ENCODE data around the gene NPFF.

The NPFF gene

DNA sequence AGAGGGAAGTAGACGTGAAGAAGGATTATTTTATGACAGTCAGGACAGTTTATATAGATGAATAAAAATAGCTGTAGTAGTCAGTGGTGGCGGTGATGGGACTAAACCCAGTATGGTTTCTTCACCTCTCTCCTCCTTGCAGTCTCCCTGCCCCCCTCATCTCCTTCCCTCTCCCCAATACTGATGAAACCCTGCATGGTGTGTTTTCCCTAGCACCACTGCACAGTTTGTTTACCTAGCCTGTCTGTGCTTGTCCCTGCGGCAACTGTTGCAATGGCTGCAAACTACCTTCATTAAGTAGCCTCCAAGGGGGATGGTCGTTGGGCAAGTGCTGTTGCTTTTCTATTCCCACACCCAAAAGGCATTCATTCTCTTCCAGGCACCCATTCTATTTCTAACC is 40.6 kb downstream of the NPFF start:
- Histone ChIP-seq H3K4me1 (no peaks in the 10 kb centered on the region), H3K36me3 (replicated peaks) (peaks cover 98% of the 10 kb centered on the region), H3K27me3 (ENCODE audit: low read depth) (no peaks in the 10 kb centered on the region), H3K9me3 (no peaks in the 10 kb centered on the region), H3K4me3 (no peak overlapping the region)
- in situ Hi-C loops (cut with MboI; ENCODE audit: low sequenced_read_pairs), result no loop called here
- DNase-seq (ENCODE audit: low spot score in 2 of 2), result no peak

DNA sequence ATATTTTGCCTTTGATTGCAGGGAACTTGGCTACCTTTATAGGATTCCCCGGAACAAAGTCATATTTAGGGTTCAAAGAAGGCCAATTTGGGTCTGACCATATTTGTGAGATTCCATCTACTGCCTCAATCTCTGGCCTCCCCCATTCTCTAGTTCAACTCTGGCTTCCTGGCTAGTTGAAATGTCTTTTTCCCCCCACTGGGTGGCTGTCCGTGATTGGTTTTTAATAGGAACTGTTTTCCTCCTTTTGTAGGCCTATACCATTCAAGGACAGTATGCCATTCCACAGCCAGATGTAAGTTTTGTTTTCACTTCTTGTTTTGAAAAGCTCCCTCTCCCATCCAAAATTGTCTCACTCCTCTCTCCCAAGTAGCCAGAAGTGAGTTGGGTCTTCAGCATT is 41.6 kb downstream of the NPFF start:
- no peak for DNase-seq (ENCODE audit: low spot score in 2 of 2)
- Histone ChIP-seq H3K9me3 (no peaks in the 10 kb centered on the region), H3K4me3 (no peak overlapping the region), H3K27me3 (ENCODE audit: low read depth) (no peaks in the 10 kb centered on the region), H3K36me3 (replicated peaks) (peaks cover 100% of the 10 kb centered on the region), H3K4me1 (no peaks in the 10 kb centered on the region)
- in situ Hi-C loops (cut with MboI; ENCODE audit: low sequenced_read_pairs), result no loop called here

DNA sequence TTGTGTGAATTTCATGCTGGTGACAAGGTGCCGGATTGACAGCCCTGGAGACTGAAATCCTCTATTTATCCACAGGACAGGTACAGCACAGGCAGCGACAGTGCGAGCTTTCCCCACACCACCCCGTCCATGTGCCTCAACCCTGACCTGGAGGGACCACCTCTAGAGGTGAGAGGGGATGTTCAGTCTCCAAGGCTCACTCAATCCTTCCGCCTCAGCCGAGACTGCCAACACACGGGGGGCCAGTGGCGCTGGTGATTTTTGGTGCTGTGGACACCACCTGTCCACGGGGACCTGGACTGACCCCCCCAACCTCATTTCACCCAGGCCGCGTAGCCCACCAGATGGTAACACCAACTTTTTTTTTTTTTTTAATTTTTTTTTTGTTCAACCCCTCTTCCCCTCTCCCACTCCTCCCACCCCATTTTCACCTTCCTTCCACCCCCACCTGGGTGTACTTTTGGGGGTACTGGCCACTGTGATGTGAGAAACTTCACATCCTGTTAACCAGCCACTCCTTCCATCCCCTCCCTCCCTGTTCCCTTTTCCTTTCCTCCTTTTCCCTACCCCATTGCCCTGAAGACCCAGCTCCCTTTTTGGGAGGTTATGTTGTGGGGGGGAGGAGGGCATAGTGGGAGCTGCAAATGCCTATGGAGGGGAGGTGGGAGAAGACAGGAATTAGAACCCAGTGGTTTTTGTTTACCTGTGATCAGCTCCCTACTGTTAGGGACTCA is 42.4 kb downstream of the NPFF start:
- DNase-seq (ENCODE audit: low spot score in 2 of 2), result no peak
- H3K9me3 ChIP-seq, result no peaks in the 10 kb centered on the region
- peaks cover 100% of the 10 kb centered on the region for H3K36me3 ChIP-seq (replicated peaks)
- no peaks in the 10 kb centered on the region for H3K27me3 ChIP-seq (ENCODE audit: low read depth)
- in situ Hi-C loops (cut with MboI; ENCODE audit: low sequenced_read_pairs), result loop anchor here (5.0 kb wide), 1 partner anchor 433 kb away; no protein-coding TSS in a partner anchor
- H3K4me3 ChIP-seq, result no peak overlapping the region
- no peaks in the 10 kb centered on the region for H3K4me1 ChIP-seq

DNA sequence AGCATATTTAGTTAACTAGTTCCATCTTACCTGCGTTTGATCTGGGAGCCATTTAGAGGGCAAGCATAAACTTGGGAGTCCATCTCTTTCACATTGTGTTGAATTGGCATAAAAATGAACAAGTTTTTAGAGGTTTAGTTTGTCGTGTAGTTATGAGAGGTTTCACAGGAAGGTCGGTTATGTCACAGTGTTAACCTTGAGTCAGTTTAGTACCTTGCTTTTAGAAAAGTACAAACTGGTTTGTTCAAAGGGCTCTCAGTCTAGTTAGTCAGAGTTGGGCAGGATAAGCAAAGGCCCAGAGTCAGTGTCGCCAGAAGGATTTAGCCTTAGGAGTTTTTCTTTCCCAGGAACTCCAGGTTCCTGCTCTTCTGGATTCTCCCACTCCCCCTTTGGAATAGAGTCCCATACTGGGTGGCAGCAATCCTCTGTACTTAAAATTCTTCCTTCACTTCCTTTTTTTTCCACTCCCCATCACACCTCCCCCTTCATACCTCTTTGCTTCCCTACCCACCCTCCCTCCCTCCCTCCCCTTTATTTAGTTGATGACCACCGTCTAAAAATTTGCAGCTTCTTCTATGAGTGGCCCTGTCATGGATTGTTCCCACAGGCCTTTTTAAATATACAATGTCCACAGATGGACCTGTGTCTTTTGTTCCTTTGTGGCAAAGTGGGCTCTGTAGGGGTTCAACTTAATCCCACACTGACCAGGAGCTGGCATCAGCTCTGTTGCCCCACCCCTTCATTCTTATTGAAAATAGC is 43.3 kb downstream of the NPFF start:
- Histone ChIP-seq H3K9me3 (no peaks in the 10 kb centered on the region), H3K27me3 (ENCODE audit: low read depth) (no peaks in the 10 kb centered on the region), H3K4me3 (no peak overlapping the region), H3K36me3 (replicated peaks) (peaks cover 100% of the 10 kb centered on the region), H3K4me1 (no peaks in the 10 kb centered on the region)
- in situ Hi-C loops (cut with MboI; ENCODE audit: low sequenced_read_pairs), result loop anchor here (5.0 kb wide), 1 partner anchor 432 kb away; no protein-coding TSS in a partner anchor
- DNase-seq (ENCODE audit: low spot score in 2 of 2), result no peak

DNA sequence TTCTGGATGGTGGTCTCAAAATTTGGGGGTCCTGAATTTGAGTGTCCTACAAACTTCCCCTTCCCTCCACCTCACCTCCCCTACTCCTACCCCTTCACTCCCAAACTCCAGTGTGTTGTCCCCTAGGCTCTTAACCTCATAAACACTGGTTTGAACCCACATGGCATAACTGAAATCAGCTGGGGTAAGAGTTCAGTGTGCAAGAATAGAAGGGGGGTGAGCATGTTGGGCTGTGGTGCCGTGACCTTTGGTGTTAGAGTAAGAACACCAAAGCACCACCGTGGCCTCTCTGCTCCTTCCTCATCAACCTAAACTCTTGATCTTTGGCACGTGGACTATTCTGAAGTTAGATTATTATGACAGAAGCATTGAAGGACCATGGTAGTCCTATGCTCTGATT is 44.3 kb downstream of the NPFF start:
- no peaks in the 10 kb centered on the region for H3K27me3 ChIP-seq (ENCODE audit: low read depth)
- in situ Hi-C loops (cut with MboI; ENCODE audit: low sequenced_read_pairs), result loop anchor here (5.0 kb wide), 1 partner anchor 431 kb away; no protein-coding TSS in a partner anchor
- no peak overlapping the region for H3K4me3 ChIP-seq
- H3K4me1 ChIP-seq, result no peaks in the 10 kb centered on the region
- peaks cover 100% of the 10 kb centered on the region for H3K36me3 ChIP-seq (replicated peaks)
- H3K9me3 ChIP-seq, result no peaks in the 10 kb centered on the region
- no peak for DNase-seq (ENCODE audit: low spot score in 2 of 2)

DNA sequence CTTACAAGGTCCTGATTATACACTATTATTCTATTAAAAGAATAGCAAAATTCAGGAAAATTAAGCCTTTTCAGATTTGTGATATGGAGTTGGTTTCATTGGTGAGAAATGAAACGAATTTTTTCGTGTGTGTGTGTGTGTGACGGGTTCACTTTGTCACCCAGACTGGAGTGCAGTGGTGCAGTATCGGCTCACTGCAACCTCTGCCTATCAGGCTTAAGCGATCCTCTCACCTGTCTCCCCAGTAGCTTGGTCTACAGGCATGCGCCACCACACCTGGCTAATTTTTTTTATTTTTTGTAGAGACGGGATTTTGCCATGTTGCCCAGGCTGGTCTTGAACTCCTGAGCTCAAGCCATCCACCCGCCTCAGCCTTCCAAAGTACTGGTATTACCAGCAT is 45.7 kb downstream of the NPFF start:
- Histone ChIP-seq H3K4me3 (no peak overlapping the region), H3K4me1 (no peaks in the 10 kb centered on the region), H3K27me3 (ENCODE audit: low read depth) (no peaks in the 10 kb centered on the region), H3K36me3 (replicated peaks) (peaks cover 100% of the 10 kb centered on the region), H3K9me3 (no peaks in the 10 kb centered on the region)
- in situ Hi-C loops (cut with MboI; ENCODE audit: low sequenced_read_pairs), result loop anchor here (5.0 kb wide), 1 partner anchor 429 kb away; no protein-coding TSS in a partner anchor
- no peak for DNase-seq (ENCODE audit: low spot score in 2 of 2)

DNA sequence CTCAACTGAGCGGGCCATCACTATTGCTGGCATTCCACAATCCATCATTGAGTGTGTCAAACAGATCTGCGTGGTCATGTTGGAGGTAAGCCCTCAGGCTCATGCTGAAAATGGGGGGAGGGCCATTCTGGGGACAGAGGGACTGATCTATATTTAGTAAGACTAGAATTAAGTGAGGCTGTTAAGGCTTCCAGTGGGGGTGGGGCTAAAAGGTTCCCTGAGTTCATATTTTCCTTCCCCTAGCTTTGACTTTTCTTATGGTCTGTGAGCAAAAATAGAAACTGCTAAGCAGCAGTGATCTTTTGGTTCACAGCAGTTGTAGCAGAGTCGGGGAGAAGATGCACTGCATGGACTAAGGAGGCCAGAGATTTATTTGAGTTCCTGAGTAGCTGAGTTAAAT is 46.2 kb downstream of the NPFF start:
- Histone ChIP-seq H3K36me3 (replicated peaks) (peaks cover 100% of the 10 kb centered on the region), H3K4me1 (no peaks in the 10 kb centered on the region), H3K4me3 (no peak overlapping the region), H3K27me3 (ENCODE audit: low read depth) (no peaks in the 10 kb centered on the region), H3K9me3 (no peaks in the 10 kb centered on the region)
- in situ Hi-C loops (cut with MboI; ENCODE audit: low sequenced_read_pairs), result loop anchor here (5.0 kb wide), 1 partner anchor 429 kb away; no protein-coding TSS in a partner anchor
- no peak for DNase-seq (ENCODE audit: low spot score in 2 of 2)

DNA sequence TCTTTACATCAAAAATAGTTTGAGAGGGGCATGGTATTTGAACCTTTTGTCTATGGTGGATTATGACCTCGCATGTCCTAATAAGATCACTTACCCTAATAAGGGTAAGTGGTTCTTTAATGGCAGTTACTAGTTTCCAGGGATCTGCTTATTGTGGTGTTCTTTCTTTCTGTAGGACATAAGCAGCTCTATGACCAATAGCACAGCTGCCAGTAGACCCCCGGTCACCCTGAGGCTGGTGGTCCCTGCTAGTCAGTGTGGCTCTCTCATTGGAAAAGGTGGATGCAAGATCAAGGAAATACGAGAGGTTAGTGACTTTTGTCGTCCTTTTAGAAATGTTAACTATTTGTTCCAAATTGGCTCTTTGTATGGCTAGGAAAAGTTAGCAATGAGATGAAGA is 48.2 kb downstream of the NPFF start:
- in situ Hi-C loops (cut with MboI; ENCODE audit: low sequenced_read_pairs), result no loop called here
- no peak for DNase-seq (ENCODE audit: low spot score in 2 of 2)
- Histone ChIP-seq H3K4me1 (peaks cover 4% of the 10 kb centered on the region), H3K36me3 (replicated peaks) (peaks cover 100% of the 10 kb centered on the region), H3K9me3 (no peaks in the 10 kb centered on the region), H3K27me3 (ENCODE audit: low read depth) (no peaks in the 10 kb centered on the region), H3K4me3 (no peak overlapping the region)

Measured in HAP-1 (cell line).